Thymus (tissue), 11 donors: ENCODE results near the gene ATOH8. TPM values are rescaled to one million over a fixed set of nuclear protein-coding genes. Genes with fewer than 3 reads are reported as not detected.

Source experiments
- DNase-seq, 9 donors: peaks; one replicate each; pipeline ENCODE4 v3.0.0-alpha.2; 2013; ENCODE audit warnings: low spot score in 9 of 9, low read depth in 6 of 9, missing footprints in 1 of 9
- H3K27ac ChIP-seq, 2 donors: one replicate each; pipeline ENCODE4 v1.5.1; 2013; ENCODE audit warnings: control low read depth in 1 of 2, low read depth in 1 of 2, low read length in 1 of 2, mild to moderate bottlenecking in 1 of 2, moderate library complexity in 1 of 2
- H3K27me3 ChIP-seq, 2 donors: one replicate each; pipeline ENCODE4 v1.5.1; 2013; ENCODE audit warnings: low read length in 1 of 2; ENCODE audit not compliant: control insufficient read depth in 2 of 2, insufficient read depth in 1 of 2
- H3K36me3 ChIP-seq, 2 donors: one replicate each; pipeline ENCODE4 v1.5.1; 2013; ENCODE audit warnings: low read length in 1 of 2, mild to moderate bottlenecking in 1 of 2, moderate library complexity in 1 of 2; ENCODE audit not compliant: control insufficient read depth in 2 of 2, insufficient read depth in 2 of 2
- H3K4me1 ChIP-seq, 2 donors: one replicate each; pipeline ENCODE4 v1.5.1; 2013; ENCODE audit warnings: low read length in 2 of 2; ENCODE audit not compliant: control insufficient read depth in 2 of 2, insufficient read depth in 2 of 2
- H3K4me3 ChIP-seq, 2 donors: one replicate each; pipeline ENCODE4 v1.5.1; 2013; ENCODE audit warnings: low read length in 2 of 2, control low read depth in 1 of 2, mild to moderate bottlenecking in 1 of 2
- H3K9me3 ChIP-seq, 2 donors: one replicate each; pipeline ENCODE4 v1.5.1; 2013; ENCODE audit warnings: low read length in 1 of 2, mild to moderate bottlenecking in 1 of 2; ENCODE audit not compliant: control insufficient read depth in 2 of 2, insufficient read depth in 1 of 2
- WGBS: extraction: QIAGEN DNeasy Blood & Tissue Kit; methylation state at CpG from one replicate; pipeline ENCODE4 v1.1.7; 2013; 5-methylcytosine and 5-hydroxymethylcytosine counted together
- polyA plus RNA-seq: library from polyadenylated mRNA; stranded (reverse); fragments of 200-250 nt; gene quantifications from one replicate; pipeline ENCODE4 v1.2.3, GENCODE V29; 2013
- total RNA-seq: library from RNA; stranded (reverse); fragments of 120-200 nt; gene quantifications from one replicate; pipeline ENCODE4 v1.2.4, GENCODE V29; 2013
- donor health status: healthy.

Gene ATOH8
- total and polyA plus RNA-seq, 2 donors = 2.0 to 19.1 TPM

GRCh38 chr2:85804583-85804982 is 50.8 kb downstream of the ATOH8 start:
- peaks cover 7 to 9% of the 10 kb centered on the region in 2 donors for H3K4me1 ChIP-seq
- WGBS = 0% methylated on average over 1 of the region's 1 CpG

GRCh38 chr2:85806358-85807118 is 52.7 kb downstream of the ATOH8 start:
- Histone ChIP-seq H3K27ac (no peak overlapping the region), H3K36me3 (no peaks in the 10 kb centered on the region), H3K9me3 (no peaks in the 10 kb centered on the region), H3K4me1 (peaks cover 7 to 14% of the 10 kb centered on the region in 2 donors), H3K27me3 (peaks cover 0 to 9% of the 10 kb centered on the region in 2 donors), H3K4me3 (no peak overlapping the region)
- 95% methylated on average over 4 of the region's 4 CpGs for WGBS
- DNase-seq = no peak

More at GRCh38 chr2:85804583-85804982, 50.8 kb downstream of the ATOH8 start:
- peak in 7 of 9 donors; percentile 21 to 76 (median 50) for DNase-seq
- Histone ChIP-seq H3K9me3 (no peaks in the 10 kb centered on the region), H3K27me3 (peaks cover 0 to 1% of the 10 kb centered on the region in 2 donors), H3K27ac (no peak overlapping the region), H3K36me3 (no peaks in the 10 kb centered on the region), H3K4me3 (no peak overlapping the region)

DNA sequence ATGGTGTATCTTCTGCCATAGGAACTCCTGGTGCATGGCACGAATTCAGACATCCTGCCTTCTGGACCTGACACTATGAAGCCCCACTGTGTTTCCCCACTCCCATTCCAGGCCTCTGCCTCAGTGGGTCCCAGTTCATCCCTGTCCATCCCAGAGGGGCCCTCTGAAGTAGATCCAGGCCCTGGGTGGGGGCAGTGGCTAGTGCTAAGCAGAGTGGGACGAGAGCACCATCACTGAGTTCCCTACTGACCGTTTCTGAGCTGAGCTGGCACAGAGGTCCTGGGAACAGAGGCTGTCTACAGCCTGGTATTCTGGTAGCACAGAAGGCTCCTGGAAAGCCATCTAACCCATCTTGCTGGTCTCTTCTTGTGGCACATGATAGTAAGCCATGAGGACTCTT is 54.0 kb downstream of the ATOH8 start:
- no peak for DNase-seq
- WGBS = 98% methylated on average over 3 of the region's 3 CpGs
- no peaks in the 10 kb centered on the region for H3K36me3 ChIP-seq
- no peak overlapping the region for H3K27ac ChIP-seq
- no peak overlapping the region for H3K4me3 ChIP-seq
- H3K27me3 ChIP-seq = peaks cover 0 to 15% of the 10 kb centered on the region in 2 donors
- H3K4me1 ChIP-seq = peaks cover 7 to 14% of the 10 kb centered on the region in 2 donors
- peaks cover 0 to 4% of the 10 kb centered on the region in 2 donors for H3K9me3 ChIP-seq

DNA sequence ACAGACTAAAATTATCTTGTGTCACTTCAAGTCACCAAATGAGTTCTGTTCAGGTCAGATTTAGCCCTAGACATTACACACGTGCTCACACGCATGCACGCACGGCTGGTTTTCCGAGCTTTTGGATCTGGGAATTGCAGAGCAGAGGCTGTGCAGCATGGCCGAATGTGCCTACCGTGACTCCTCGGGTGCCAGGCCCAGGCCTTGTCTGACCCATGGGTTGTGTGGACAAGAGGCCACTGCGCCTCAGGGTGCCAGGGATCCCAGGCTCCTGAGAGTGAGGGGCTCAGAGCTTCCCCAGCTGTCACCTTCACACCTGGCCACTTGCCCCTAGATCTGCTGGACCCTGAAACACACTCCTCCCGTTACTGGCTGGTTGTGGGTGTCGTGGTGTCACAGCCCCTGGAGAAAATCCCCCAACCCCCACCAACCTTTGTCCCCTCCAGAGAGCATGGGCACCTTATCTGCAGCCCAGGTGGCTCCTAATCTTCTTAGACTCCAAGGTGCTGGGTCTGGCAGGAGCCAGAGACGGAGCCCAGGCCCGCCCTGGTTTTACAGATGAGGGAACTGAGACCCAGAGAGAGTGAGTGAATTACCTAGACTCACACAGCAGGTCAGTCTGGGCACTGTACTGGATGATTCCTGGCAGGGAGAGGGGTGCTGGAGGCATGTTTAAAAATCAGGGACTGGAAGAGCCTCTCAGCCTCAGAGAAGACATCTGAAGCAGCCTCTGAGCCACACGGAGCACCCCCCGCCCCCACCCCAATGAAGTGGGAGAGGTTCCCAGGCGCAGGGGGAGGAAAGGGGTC is 56.8 kb downstream of the ATOH8 start:
- H3K27ac ChIP-seq = no peak overlapping the region
- peaks cover 0 to 4% of the 10 kb centered on the region in 2 donors for H3K4me1 ChIP-seq
- H3K9me3 ChIP-seq = peaks cover 0 to 6% of the 10 kb centered on the region in 2 donors
- H3K36me3 ChIP-seq = no peaks in the 10 kb centered on the region
- H3K27me3 ChIP-seq = peaks cover 0 to 17% of the 10 kb centered on the region in 2 donors
- 87% methylated on average over 16 of the region's 16 CpGs for WGBS
- no peak overlapping the region for H3K4me3 ChIP-seq
- DNase-seq = no peak

- H3K27ac ChIP-seq = no peak overlapping the region
- no peak for DNase-seq
- H3K9me3 ChIP-seq = peaks cover 0 to 6% of the 10 kb centered on the region in 2 donors
- peaks cover 0 to 4% of the 10 kb centered on the region in 2 donors for H3K4me1 ChIP-seq
- H3K27me3 ChIP-seq = peaks cover 0 to 17% of the 10 kb centered on the region in 2 donors
- H3K36me3 ChIP-seq = no peaks in the 10 kb centered on the region
- 72% methylated on average over 41 of the region's 41 CpGs for WGBS
- H3K4me3 ChIP-seq = no peak overlapping the region
Observed at GRCh38 chr2:85811180-85812093, 57.6 kb downstream of the ATOH8 start.

GRCh38 chr2:85812094-85812735 is 58.4 kb downstream of the ATOH8 start:
- WGBS = 92% methylated on average over 10 of the region's 10 CpGs
- no peak overlapping the region for H3K27ac ChIP-seq

GRCh38 chr2:85813211-85813981 is 59.6 kb downstream of the ATOH8 start:
- Histone ChIP-seq H3K9me3 (peaks cover 0 to 6% of the 10 kb centered on the region in 2 donors), H3K27ac (no peak overlapping the region), H3K4me1 (peaks cover 0 to 4% of the 10 kb centered on the region in 2 donors), H3K4me3 (no peak overlapping the region), H3K27me3 (peaks cover 0 to 17% of the 10 kb centered on the region in 2 donors), H3K36me3 (no peaks in the 10 kb centered on the region)
- WGBS = 91% methylated on average over 7 of the region's 7 CpGs
- DNase-seq = no peak

More at GRCh38 chr2:85812094-85812735, 58.4 kb downstream of the ATOH8 start:
- no peaks in the 10 kb centered on the region for H3K36me3 ChIP-seq
- DNase-seq = no peak
- peaks cover 0 to 6% of the 10 kb centered on the region in 2 donors for H3K9me3 ChIP-seq
- H3K27me3 ChIP-seq = peaks cover 0 to 17% of the 10 kb centered on the region in 2 donors
- no peak overlapping the region for H3K4me3 ChIP-seq
- peaks cover 0 to 4% of the 10 kb centered on the region in 2 donors for H3K4me1 ChIP-seq
